D721Med (cell line): ENCODE results near the gene PRDM10.

Experiments used
- DNase-seq: peaks from one replicate; pipeline ENCODE4 v3.0.0; 2011; ENCODE audit warnings: low spot score; ENCODE audit not compliant: insufficient read length
- FAIRE-seq: peaks from 2 replicates; lab custom pipeline; 2011; peaks lifted over from hg19 to GRCh38; lab: Jason Lieb, UNC
- TF ChIP-seq, protein P1 (sequence below): IDR thresholded peaks from 2 replicates; pipeline ENCODE4 v1.5.1; 2012; ENCODE audit warnings: mild to moderate bottlenecking, control low read depth; ENCODE audit not compliant: insufficient read depth; ENCODE audit errors: missing control alignments

Gene PRDM10

GRCh38 chr11:130008326-130008725 lies 5.7 kb upstream of the PRDM10 start:
- TF ChIP-seq, protein P1, sequence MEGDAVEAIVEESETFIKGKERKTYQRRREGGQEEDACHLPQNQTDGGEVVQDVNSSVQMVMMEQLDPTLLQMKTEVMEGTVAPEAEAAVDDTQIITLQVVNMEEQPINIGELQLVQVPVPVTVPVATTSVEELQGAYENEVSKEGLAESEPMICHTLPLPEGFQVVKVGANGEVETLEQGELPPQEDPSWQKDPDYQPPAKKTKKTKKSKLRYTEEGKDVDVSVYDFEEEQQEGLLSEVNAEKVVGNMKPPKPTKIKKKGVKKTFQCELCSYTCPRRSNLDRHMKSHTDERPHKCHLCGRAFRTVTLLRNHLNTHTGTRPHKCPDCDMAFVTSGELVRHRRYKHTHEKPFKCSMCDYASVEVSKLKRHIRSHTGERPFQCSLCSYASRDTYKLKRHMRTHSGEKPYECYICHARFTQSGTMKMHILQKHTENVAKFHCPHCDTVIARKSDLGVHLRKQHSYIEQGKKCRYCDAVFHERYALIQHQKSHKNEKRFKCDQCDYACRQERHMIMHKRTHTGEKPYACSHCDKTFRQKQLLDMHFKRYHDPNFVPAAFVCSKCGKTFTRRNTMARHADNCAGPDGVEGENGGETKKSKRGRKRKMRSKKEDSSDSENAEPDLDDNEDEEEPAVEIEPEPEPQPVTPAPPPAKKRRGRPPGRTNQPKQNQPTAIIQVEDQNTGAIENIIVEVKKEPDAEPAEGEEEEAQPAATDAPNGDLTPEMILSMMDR = no peak
- no peak for FAIRE-seq
- no peak for DNase-seq

- TF ChIP-seq, protein P1 = no peak
- FAIRE-seq (no peak), DNase-seq (no peak)
Observed at GRCh38 chr11:130006929-130007328, 4.3 kb upstream of the PRDM10 start.

DNA sequence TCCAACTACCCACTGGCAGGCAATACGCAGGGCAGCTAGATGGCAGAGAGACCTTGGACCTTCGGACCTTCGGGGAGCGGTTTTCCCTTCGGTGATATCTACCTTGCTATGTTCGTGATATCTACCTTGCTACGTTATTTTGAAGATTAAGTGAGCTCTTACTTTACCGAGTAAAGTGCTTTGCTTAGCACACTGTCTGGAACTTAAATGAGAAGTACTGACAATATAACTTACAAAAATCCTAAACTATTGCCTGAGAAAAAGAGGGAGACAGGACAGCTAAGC lies 1.0 kb upstream of the PRDM10 start:
- FAIRE-seq = no peak
- DNase-seq = no peak
- TF ChIP-seq, protein P1 = no peak

DNA sequence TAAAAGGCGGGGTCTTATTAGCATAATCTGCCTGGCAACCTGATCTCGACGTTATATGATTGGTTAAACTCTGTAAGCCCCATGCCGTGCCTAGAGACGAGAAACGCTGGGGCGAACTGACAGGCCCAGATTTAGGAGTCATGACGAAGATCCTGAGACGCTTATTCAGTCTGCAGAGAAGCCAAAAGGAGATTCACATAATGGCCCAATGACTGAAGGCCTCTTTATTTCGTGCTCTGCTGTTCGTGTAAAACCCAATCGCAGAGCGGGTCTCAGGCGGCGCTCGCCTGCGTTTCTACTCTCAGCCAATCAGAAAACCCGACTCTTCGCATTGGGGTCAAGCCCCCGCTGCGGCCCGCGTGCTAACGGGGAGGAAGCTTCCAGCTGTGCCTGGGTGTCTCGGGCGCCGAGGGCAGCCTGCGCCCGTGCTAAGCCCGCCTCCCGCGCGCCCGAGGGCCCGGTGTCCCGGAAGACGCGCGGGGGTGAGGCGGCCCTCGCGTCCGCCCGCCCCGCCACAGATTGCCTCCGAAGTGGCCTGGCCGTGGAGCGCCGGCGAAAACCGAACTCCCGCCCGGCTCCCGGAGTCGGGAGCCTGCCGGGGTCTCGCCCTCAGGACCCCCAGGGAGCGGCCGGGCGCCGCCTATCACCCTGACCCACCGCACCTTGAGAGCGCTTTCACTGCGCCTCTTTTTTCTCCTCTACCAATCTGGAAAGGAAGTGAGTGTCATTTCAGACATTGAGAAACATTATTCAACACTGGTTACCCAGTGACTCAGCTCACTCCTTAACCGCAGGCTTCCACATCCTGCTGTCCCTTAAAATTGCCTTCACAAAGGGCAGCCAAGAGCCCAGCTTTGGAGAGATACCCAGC lies 446 bp upstream of the PRDM10 start:
- TF ChIP-seq, protein P1 = no peak
- FAIRE-seq (no peak), DNase-seq (peak; percentile 88)

- no peak for DNase-seq
- no peak for FAIRE-seq
Observed at GRCh38 chr11:130001461-130002351, 929 bp downstream of the PRDM10 start.

DNA sequence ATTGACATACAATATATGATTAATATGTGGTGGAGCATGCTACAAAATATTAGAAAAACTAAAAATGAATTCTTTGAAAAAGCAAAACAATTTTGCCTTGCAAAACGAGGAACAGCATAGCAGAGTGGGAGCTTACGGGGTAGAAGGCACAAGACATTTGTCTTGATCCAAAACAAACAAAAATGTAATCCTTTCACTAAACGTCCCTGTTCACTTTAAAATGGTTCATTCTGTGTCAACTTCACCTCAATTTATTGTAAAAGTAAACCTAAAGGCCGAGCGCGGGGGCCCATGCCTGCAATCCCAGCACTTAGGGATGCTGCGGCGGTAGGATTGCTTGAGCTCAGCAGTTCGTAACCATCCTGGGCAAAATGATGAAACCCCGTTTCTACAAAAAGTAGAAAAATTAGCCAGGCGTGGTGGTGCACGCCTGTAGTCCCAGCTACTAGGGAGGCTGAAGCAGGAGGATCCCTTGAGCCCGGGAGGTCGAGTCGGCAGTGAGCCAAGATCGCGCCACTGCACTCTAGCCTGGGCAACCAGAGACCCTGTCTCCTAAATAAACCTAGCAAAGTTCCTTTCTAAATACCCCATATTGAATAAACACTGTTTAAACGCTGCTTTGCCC lies 2.0 kb downstream of the PRDM10 start:
- FAIRE-seq (no peak), DNase-seq (no peak)
- TF ChIP-seq, protein P1 = no peak

More at GRCh38 chr11:130001461-130002351, 929 bp downstream of the PRDM10 start:
- TF ChIP-seq, protein P1 = no peak
